Fibroblast of pulmonary artery (primary cell): ENCODE results near the gene IL12RB1.

Source experiments
- DNase-seq: peaks from one replicate; pipeline ENCODE4 v3.0.0-alpha.2; 2010; ENCODE audit warnings: low read depth
- H3K4me3 ChIP-seq: replicated peaks from 2 replicates; pipeline ENCODE4 v1.5.1; 2011; ENCODE audit warnings: low read depth, mild to moderate bottlenecking, control low read depth, low read length, moderate library complexity
- CTCF ChIP-seq: IDR thresholded peaks from 2 replicates; pipeline ENCODE4 v1.5.1; 2011; ENCODE audit warnings: mild to moderate bottlenecking, control low read depth, low read length, inconsistent platforms; ENCODE audit errors: missing control alignments

The IL12RB1 gene

GRCh38 chr19:18086590-18087138 is at the start of gene IL12RB1:
TSS of gene IL12RB1 (minus strand) at chr19:18086934. CDS start at chr19:18086823, 111 bp downstream.
- no peak within 1 kb of the TSS for H3K4me3 ChIP-seq
- TF ChIP-seq CTCF, result no peak
- no peak for DNase-seq

- DNase-seq, result no peak
- no peak for TF ChIP-seq CTCF
- H3K4me3 ChIP-seq, result no peak overlapping the region
Measured at GRCh38 chr19:18135712-18136584, 49.2 kb upstream of the IL12RB1 start.

GRCh38 chr19:18131841-18132596 is 45.3 kb upstream of the IL12RB1 start:
- H3K4me3 ChIP-seq, result no peak overlapping the region
- no peak for DNase-seq
- TF ChIP-seq CTCF, result no peak

- no peak for DNase-seq
- no peak for TF ChIP-seq CTCF
- H3K4me3 ChIP-seq, result no peak overlapping the region
Measured at GRCh38 chr19:18130523-18131242, 43.9 kb upstream of the IL12RB1 start.

- H3K4me3 ChIP-seq, result no peak overlapping the region
- DNase-seq, result no peak
- no peak for TF ChIP-seq CTCF
Measured at GRCh38 chr19:18128805-18129204, 42.1 kb upstream of the IL12RB1 start.

- no peak for DNase-seq
- no peak overlapping the region for H3K4me3 ChIP-seq
- no peak for TF ChIP-seq CTCF
Measured at GRCh38 chr19:18128044-18128443, 41.3 kb upstream of the IL12RB1 start.
